K562 (cell line): ENCODE results near the gene RPS6KL1. TPM values are rescaled to one million over a fixed set of nuclear protein-coding genes. Genes with fewer than 3 reads are reported as not detected.

Experiments
- AFF1 ChIP-seq, 2 experiments: fragments of 450-650 bp; IDR thresholded peaks; 2 replicates each; pipeline ENCODE4 v1.6.1; 2018; ENCODE audit warnings: mild to moderate bottlenecking in 2 of 2, low read depth in 1 of 2; ENCODE audit not compliant: partially characterized antibody in 2 of 2
- BCOR ChIP-seq: fragments of 450-650 bp; IDR thresholded peaks from 2 replicates; pipeline ENCODE4 v1.6.1; 2016
- C11orf30 ChIP-seq: fragments of 450-650 bp; IDR thresholded peaks from 2 replicates; pipeline ENCODE4 v1.6.1; 2016; ENCODE audit warnings: low read depth, mild to moderate bottlenecking
- CEBPB ChIP-seq: fragments of 450-650 bp; IDR thresholded peaks from 2 replicates; pipeline ENCODE4 v1.6.1; 2016; ENCODE audit warnings: missing genetic modification characterization, missing compliant biosample characterization
- CEBPG ChIP-seq, 3 experiments: fragments of 200-800 bp in 1 of 3; sonication (Bioruptor generic) in 1 of 3; sonication (generic) in 1 of 3; formaldehyde crosslinking in 1 of 3; IDR thresholded peaks in 2 of 3; conservative IDR thresholded peaks in 1 of 3; 2 replicates each; pipeline versions ENCODE4 v1.6.1 to v1.8.0; 2016 to 2022; ENCODE audit warnings: missing compliant biosample characterization in 2 of 3, missing genetic modification characterization in 2 of 3, mild to moderate bottlenecking in 1 of 3, missing genetic modification reagents in 1 of 3
- ERF ChIP-seq: fragments of 450-650 bp; formaldehyde crosslinking; IDR thresholded peaks from 2 replicates; pipeline ENCODE4 v1.4.0; 2020; ENCODE audit warnings: mild to moderate bottlenecking, mixed read lengths
- PML ChIP-seq: IDR thresholded peaks from 2 replicates; pipeline ENCODE4 v1.6.1; 2012; ENCODE audit warnings: low read length, inconsistent platforms
- POU5F1 ChIP-seq: fragments of 150-350 bp; IDR thresholded peaks from 2 replicates; pipeline ENCODE4 v1.6.1; 2014; ENCODE audit warnings: borderline replicate concordance, low read length, low read depth, mild to moderate bottlenecking; ENCODE audit not compliant: partially characterized antibody
- PRMT5 ChIP-seq: sonication (generic); formaldehyde crosslinking; IDR thresholded peaks from 2 replicates; pipeline ENCODE4 v1.5.0; 2020; ENCODE audit warnings: missing genetic modification reagents
- RCOR1 ChIP-seq, 2 experiments: IDR thresholded peaks; 2 replicates each; pipeline ENCODE4 v1.6.1; 2012; ENCODE audit warnings: low read depth in 2 of 2, low read length in 2 of 2, borderline replicate concordance in 1 of 2, improper control_type of control experiment in 1 of 2
- RFX5 ChIP-seq: IDR thresholded peaks from 2 replicates; pipeline ENCODE4 v1.6.1; 2011; ENCODE audit warnings: low read depth, mild to moderate bottlenecking, improper control_type of control experiment, low read length
- SMARCE1 ChIP-seq: fragments of 450-650 bp; IDR thresholded peaks from 2 replicates; pipeline ENCODE4 v1.7.1; 2016; ENCODE audit warnings: mild to moderate bottlenecking
- TEAD4 ChIP-seq, 2 experiments: sonication (generic) in 1 of 2; formaldehyde crosslinking in 1 of 2; IDR thresholded peaks; 2 replicates each; pipeline versions ENCODE4 v1.6.1 to v1.8.0; 2012 to 2022; ENCODE audit warnings: borderline replicate concordance in 1 of 2, inconsistent platforms in 1 of 2, low read length in 1 of 2, mild to moderate bottlenecking in 1 of 2, missing genetic modification reagents in 1 of 2
- ZC3H4 ChIP-seq: sonication (generic); formaldehyde crosslinking; IDR thresholded peaks from 2 replicates; pipeline ENCODE4 v1.9.0; 2021; ENCODE audit warnings: missing genetic modification reagents, borderline replicate concordance
- ZFPM2 ChIP-seq: fragments of 250-450 bp; sonication (Bioruptor Pico); IDR thresholded peaks from 2 replicates; pipeline ENCODE4 v1.5.1; 2022; ENCODE audit warnings: mild to moderate bottlenecking
- ZNF316 ChIP-seq: fragments of 450-650 bp; IDR thresholded peaks from 2 replicates; pipeline ENCODE4 v1.6.1; 2016
- ZNF324 ChIP-seq: fragments of 250-450 bp; sonication (Bioruptor Pico); IDR thresholded peaks from 2 replicates; pipeline ENCODE4 v1.4.0; 2020; ENCODE audit warnings: mild to moderate bottlenecking
- ZNF436 ChIP-seq: fragments of 250-450, 450-650 bp; sonication (Bioruptor Pico); formaldehyde crosslinking; IDR thresholded peaks from 2 replicates; pipeline ENCODE4 v1.7.0; 2020; ENCODE audit warnings: mild to moderate bottlenecking
- ZNF644 ChIP-seq: fragments of 200-800 bp; sonication (Bioruptor generic); IDR thresholded peaks from 2 replicates; pipeline ENCODE4 v1.6.1; 2016; ENCODE audit warnings: low read depth, missing genetic modification characterization, missing compliant biosample characterization
- polyA plus RNA-seq, 8 experiments: library from polyadenylated mRNA; depleted of rRNA in 4 of 8; stranded (reverse) in 5 of 8; unstranded in 3 of 8; fragments of >200 nt; fragmentation: Nextera tagmentation in 2 of 8; fragmentation: Illumina TruSeq in 1 of 8; extraction: Ambion mirVana in 2 of 8; extraction: Trizol in 1 of 8; gene quantifications; 2 replicates each; pipeline versions ENCODE4 v1.2.1 to v1.2.3, GENCODE V29; 2011 to 2014; ENCODE audit warnings: inconsistent platforms in 1 of 8, missing spikeins in 1 of 8
- total RNA-seq, 7 experiments: library from RNA; depleted of rRNA in 6 of 7; stranded (reverse); fragments of >200 nt in 6 of 7; fragmentation: Illumina TruSeq in 2 of 7; extraction: Trizol in 2 of 7; gene quantifications; 2 replicates each; pipeline versions ENCODE4 v1.2.1 to v1.2.3, GENCODE V29; 2011 to 2021; ENCODE audit warnings: low replicate concordance in 1 of 7
- TF ChIP-seq, protein P1 (sequence below): fragments of 450-650 bp; IDR thresholded peaks from 2 replicates; pipeline ENCODE4 v1.6.1; 2018; ENCODE audit not compliant: partially characterized antibody

The RPS6KL1 gene
- total and polyA plus RNA-seq, 9 of the 15 experiments (the other 6 are each of a cell fraction or from before 2014, with no cell fraction given): 0.91 to 15.5 (median 8.1) TPM

- TF ChIP-seq ZNF316: peak; percentile 84
- TF ChIP-seq CEBPB (tag): peak; percentile 75
- no peak for TF ChIP-seq PRMT5 (CRISPR knock-in tag)
- no peak; the same call in 1 of the 2 replicates for TF ChIP-seq ZNF644
- no peak for TF ChIP-seq POU5F1
- peak; percentile 93 for TF ChIP-seq SMARCE1
- TF ChIP-seq BCOR: no peak
- TF ChIP-seq ERF (CRISPR knock-in tag): no peak
- peak; percentile 84 for TF ChIP-seq C11orf30
- TF ChIP-seq ZNF436: no peak
- peak; percentile 66; the same call in 1 of the 2 replicates for TF ChIP-seq PML
- TF ChIP-seq TEAD4 (IDR thresholded peaks at IDR 0.05; ENCODE audit: low read length): peak; percentile 83
- TF ChIP-seq TEAD4 (CRISPR knock-in tag; IDR thresholded peaks at IDR 0.05; ENCODE audit: borderline replicate concordance): no peak
- TF ChIP-seq, protein P1, sequence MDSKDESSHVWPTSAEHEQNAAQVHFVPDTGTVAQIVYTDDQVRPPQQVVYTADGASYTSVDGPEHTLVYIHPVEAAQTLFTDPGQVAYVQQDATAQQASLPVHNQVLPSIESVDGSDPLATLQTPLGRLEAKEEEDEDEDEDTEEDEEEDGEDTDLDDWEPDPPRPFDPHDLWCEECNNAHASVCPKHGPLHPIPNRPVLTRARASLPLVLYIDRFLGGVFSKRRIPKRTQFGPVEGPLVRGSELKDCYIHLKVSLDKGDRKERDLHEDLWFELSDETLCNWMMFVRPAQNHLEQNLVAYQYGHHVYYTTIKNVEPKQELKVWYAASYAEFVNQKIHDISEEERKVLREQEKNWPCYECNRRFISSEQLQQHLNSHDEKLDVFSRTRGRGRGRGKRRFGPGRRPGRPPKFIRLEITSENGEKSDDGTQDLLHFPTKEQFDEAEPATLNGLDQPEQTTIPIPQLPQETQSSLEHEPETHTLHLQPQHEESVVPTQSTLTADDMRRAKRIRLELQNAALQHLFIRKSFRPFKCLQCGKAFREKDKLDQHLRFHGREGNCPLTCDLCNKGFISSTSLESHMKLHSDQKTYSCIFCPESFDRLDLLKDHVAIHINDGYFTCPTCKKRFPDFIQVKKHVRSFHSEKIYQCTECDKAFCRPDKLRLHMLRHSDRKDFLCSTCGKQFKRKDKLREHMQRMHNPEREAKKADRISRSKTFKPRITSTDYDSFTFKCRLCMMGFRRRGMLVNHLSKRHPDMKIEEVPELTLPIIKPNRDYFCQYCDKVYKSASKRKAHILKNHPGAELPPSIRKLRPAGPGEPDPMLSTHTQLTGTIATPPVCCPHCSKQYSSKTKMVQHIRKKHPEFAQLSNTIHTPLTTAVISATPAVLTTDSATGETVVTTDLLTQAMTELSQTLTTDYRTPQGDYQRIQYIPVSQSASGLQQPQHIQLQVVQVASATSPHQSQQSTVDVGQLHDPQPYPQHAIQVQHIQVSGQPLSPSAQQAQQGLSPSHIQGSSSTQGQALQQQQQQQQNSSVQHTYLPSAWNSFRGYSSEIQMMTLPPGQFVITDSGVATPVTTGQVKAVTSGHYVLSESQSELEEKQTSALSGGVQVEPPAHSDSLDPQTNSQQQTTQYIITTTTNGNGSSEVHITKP: peak; percentile 17
- peak in 1 of 2 experiments; percentile 49 for TF ChIP-seq AFF1 (IDR thresholded peaks at IDR 0.05; ENCODE audit: low read depth in 1 of 2, partially characterized antibody in 2 of 2)
- no peak for TF ChIP-seq ZC3H4 (CRISPR knock-in tag)
- TF ChIP-seq CEBPG (CRISPR knock-in tag; IDR thresholded peaks at IDR 0.05): no peak
- TF ChIP-seq CEBPG (tag; conservative IDR thresholded peaks at IDR 0.05 in 1 of 2, IDR thresholded peaks at IDR 0.05 in 1 of 2): peak in 1 of 2 experiments; percentile 37; a peak in 1 of 4 replicates
- peak; percentile 90 to 93 for TF ChIP-seq RCOR1 (IDR thresholded peaks at IDR 0.05; ENCODE audit: borderline replicate concordance in 1 of 2, low read depth in 2 of 2, low read length in 2 of 2)
- no peak for TF ChIP-seq ZFPM2
- TF ChIP-seq RFX5: no peak
- TF ChIP-seq ZNF324 (CRISPR knock-in tag): no peak
Observed at GRCh38 chr14:74888164-74889158, 34.6 kb downstream of the RPS6KL1 start (continued).
